B cell (primary cell): ENCODE data around the gene TLE3. TPM values are rescaled to one million over a fixed set of nuclear protein-coding genes. Genes with fewer than 3 reads are reported as not detected.

Experiments used
- ATAC-seq: fragments of 200-7000 bp; cut with Tn5 transposase; one replicate; pipeline ENCODE4 v1.10.0; 2021; ENCODE audit warnings: low read depth, mild to moderate bottlenecking, moderate number of reproducible peaks, moderate library complexity
- CTCF ChIA-PET: fragments of 350-600 bp; sonication (Branson Sonifier 250); formaldehyde crosslinking; loops from one replicate; lab custom pipeline; 2021; ENCODE audit warnings: antibody characterized with exemption, inconsistent platforms; lab: Charles Lee
- POLR2A ChIA-PET: fragments of 350-600 bp; sonication (Branson Sonifier 250); formaldehyde crosslinking; loops from one replicate; lab custom pipeline; 2021; ENCODE audit warnings: antibody characterized with exemption; lab: Charles Lee
- DNase-seq: peaks from one replicate; pipeline ENCODE4 v3.0.0; 2013
- H2AFZ ChIP-seq: 2 replicates; pipeline ENCODE4 v1.6.1; 2012; ENCODE audit warnings: mild to moderate bottlenecking, low read depth, low read length; ENCODE audit not compliant: insufficient read depth, poor library complexity, severe bottlenecking
- H3K27ac ChIP-seq, 2 donors: 1 replicate in 1 of 2; 2 replicates in 1 of 2; pipeline ENCODE4 v1.5.1; 2012 to 2013; ENCODE audit warnings: low read length in 2 of 2, mild to moderate bottlenecking in 2 of 2, moderate library complexity in 1 of 2
- H3K27me3 ChIP-seq, 4 experiments: fragments of 200-600 bp in 1 of 4; sonication (generic) in 1 of 4; replicated peaks in 1 of 4; 1 replicate in 2 of 4; 2 replicates in 2 of 4; pipeline versions ENCODE4 v1.6.1 to v1.7.0; 2013 to 2016; ENCODE audit warnings: low read length in 3 of 4, mild to moderate bottlenecking in 2 of 4, mixed read lengths in 1 of 4, moderate library complexity in 1 of 4; ENCODE audit not compliant: insufficient read depth in 4 of 4, control insufficient read depth in 3 of 4; ENCODE audit errors: control extremely low read depth in 1 of 4
- H3K36me3 ChIP-seq, 2 experiments: replicated peaks in 1 of 2; 1 replicate in 1 of 2; 2 replicates in 1 of 2; pipeline versions ENCODE4 v1.6.1 to v1.7.1; 2013; ENCODE audit warnings: low read length in 1 of 2; ENCODE audit not compliant: insufficient read depth in 2 of 2, control insufficient read depth in 1 of 2; ENCODE audit errors: control extremely low read depth in 1 of 2, extremely low read depth in 1 of 2
- H3K4me1 ChIP-seq, 2 donors: fragments of 200-600 bp in 1 of 2; sonication (generic) in 1 of 2; 1 replicate in 1 of 2; 2 replicates in 1 of 2; pipeline versions ENCODE4 v1.5.1 to v1.6.1; 2013 to 2017; ENCODE audit warnings: low read length in 2 of 2; ENCODE audit not compliant: control insufficient read depth in 2 of 2, insufficient read depth in 2 of 2
- H3K4me2 ChIP-seq: replicated peaks from 2 replicates; pipeline ENCODE3; 2012; ENCODE audit warnings: mild to moderate bottlenecking, low read depth, low read length; ENCODE audit not compliant: poor library complexity, severe bottlenecking
- H3K4me3 ChIP-seq, 5 experiments: fragments of 200-600 bp in 1 of 5; sonication (generic) in 1 of 5; 1 replicate in 3 of 5; 2 replicates in 2 of 5; pipeline versions ENCODE4 v1.5.1 to v1.7.0; 2011 to 2016; ENCODE audit warnings: low read length in 4 of 5, mild to moderate bottlenecking in 4 of 5, low read depth in 2 of 5, control low read depth in 1 of 5, moderate library complexity in 1 of 5; ENCODE audit not compliant: insufficient read depth in 1 of 5; ENCODE audit errors: control extremely low read depth in 1 of 5, extremely low read depth in 1 of 5
- H3K79me2 ChIP-seq: fragments of 200-600 bp; sonication (generic); one replicate; pipeline ENCODE4 v1.6.0; 2016; ENCODE audit warnings: low read length; ENCODE audit not compliant: control insufficient read depth, insufficient read depth
- H3K9ac ChIP-seq: fragments of 200-600 bp; sonication (generic); 2 replicates; pipeline ENCODE4 v1.6.1; 2017; ENCODE audit warnings: mild to moderate bottlenecking, low read length, moderate library complexity
- H3K9me3 ChIP-seq, 3 donors: one replicate each; pipeline versions ENCODE4 v1.6.1 to v1.7.1; 2013; ENCODE audit warnings: low read length in 2 of 3; ENCODE audit not compliant: control insufficient read depth in 2 of 3, insufficient read depth in 1 of 3; ENCODE audit errors: control extremely low read depth in 1 of 3
- H4K20me1 ChIP-seq: 2 replicates; pipeline ENCODE4 v1.6.0; 2012; ENCODE audit warnings: mild to moderate bottlenecking, low read length; ENCODE audit not compliant: insufficient read depth, control insufficient read depth, poor library complexity, severe bottlenecking
- H3K27ac Mint-ChIP-seq: one replicate; pipeline ENCODE4 v1.8.0; 2021; ENCODE audit warnings: mixed read lengths
- H3K27me3 Mint-ChIP-seq: one replicate; pipeline ENCODE4 v1.8.0; 2021; ENCODE audit warnings: mixed read lengths
- H3K4me1 Mint-ChIP-seq: one replicate; pipeline ENCODE4 v1.8.0; 2021; ENCODE audit warnings: mixed read lengths
- H3K4me3 Mint-ChIP-seq: one replicate; pipeline ENCODE4 v1.8.0; 2021; ENCODE audit warnings: mixed read lengths
- H3K9me3 Mint-ChIP-seq: one replicate; pipeline ENCODE4 v1.8.0; 2022; ENCODE audit warnings: mixed read lengths; ENCODE audit not compliant: insufficient read depth
- EZH2 ChIP-seq: IDR thresholded peaks from 2 replicates; pipeline ENCODE4 v1.6.1; 2012; ENCODE audit warnings: borderline replicate concordance, low read depth, mild to moderate bottlenecking, moderate library complexity, low read length; ENCODE audit not compliant: insufficient read depth, poor library complexity, severe bottlenecking
- WGBS: methylation state at CpG from one replicate; pipeline ENCODE4 v1.1.5; 2013; ENCODE audit warnings: missing lambda C conversion rate; ENCODE audit not compliant: insufficient coverage; 5-methylcytosine and 5-hydroxymethylcytosine counted together
- intact Hi-C: fragments of 100-400 bp; cut with micrococcal nuclease; formaldehyde crosslinking; loops from one replicate; pipeline ENCODE4 v1.10.0; 2022
- polyA plus RNA-seq: library from polyadenylated mRNA; depleted of rRNA; stranded (reverse); fragments of >200 nt; gene quantifications from 2 replicates; pipeline ENCODE4 v1.2.3, GENCODE V29; 2012
- total RNA-seq, 2 donors: library from RNA; stranded (reverse); fragments of 120-200 nt in 1 of 2; gene quantifications; 1 replicate in 1 of 2; 2 replicates in 1 of 2; pipeline versions ENCODE4 v1.2.3 to v1.2.4, GENCODE V29; 2013 to 2022
- TF ChIP-seq, protein P1 (sequence below): fragments of 200-600 bp; IDR thresholded peaks from one replicate; pipeline ENCODE4 v1.8.0; 2022; ENCODE audit warnings: antibody characterized with exemption, mild to moderate bottlenecking

Gene TLE3
- total and polyA plus RNA-seq, 2 donors (not counting 1 experiment from before 2014, with no cell fraction given), result 187 to 278 TPM

- no peak for ATAC-seq
- H3K27ac Mint-ChIP-seq, result peak overlapping the region; percentile 32
- Histone ChIP-seq H3K79me2 (no peaks in the 10 kb centered on the region), H3K4me2 (peak overlapping the region; percentile 39), H3K27me3 (peaks cover 0 to 5% (median 0%) of the 10 kb centered on the region in 4 experiments), H3K27ac (peak overlapping the region; percentile 20 to 48), H3K9me3 (no peaks in the 10 kb centered on the region), H3K4me1 (peaks cover 34 to 52% of the 10 kb centered on the region in 2 donors), H4K20me1 (no peaks in the 10 kb centered on the region), H3K9ac (no peak overlapping the region), H3K36me3 (no peaks in the 10 kb centered on the region), H3K4me3 (no peak overlapping the region), H2AFZ (no peak overlapping the region)
- no peak for DNase-seq
- H3K4me3 Mint-ChIP-seq, result no peak overlapping the region
- intact Hi-C loops, result loop anchor here (1.0 kb wide), 2 partner anchors 12 to 45 kb away; no protein-coding TSS in a partner anchor
- H3K9me3 Mint-ChIP-seq, result no peaks in the 10 kb centered on the region
- WGBS, result 90% methylated on average over 7 of the region's 16 CpGs
- POLR2A ChIA-PET, result interaction anchor here (0.7 to 2.7 kb wide), 4 partner anchors 10 to 66 kb away, joined by 4 to 15 read pairs (median 6); no protein-coding TSS in a partner anchor
- peaks cover 44% of the 10 kb centered on the region for H3K4me1 Mint-ChIP-seq
- H3K27me3 Mint-ChIP-seq, result peaks cover 3% of the 10 kb centered on the region
- CTCF ChIA-PET, result interaction anchor here (0.8 to 1.7 kb wide), 5 partner anchors 11 to 74 kb away, joined by 3 to 10 read pairs (median 5); partner anchors contain the start of gene TLE3
- TF ChIP-seq, protein P1, sequence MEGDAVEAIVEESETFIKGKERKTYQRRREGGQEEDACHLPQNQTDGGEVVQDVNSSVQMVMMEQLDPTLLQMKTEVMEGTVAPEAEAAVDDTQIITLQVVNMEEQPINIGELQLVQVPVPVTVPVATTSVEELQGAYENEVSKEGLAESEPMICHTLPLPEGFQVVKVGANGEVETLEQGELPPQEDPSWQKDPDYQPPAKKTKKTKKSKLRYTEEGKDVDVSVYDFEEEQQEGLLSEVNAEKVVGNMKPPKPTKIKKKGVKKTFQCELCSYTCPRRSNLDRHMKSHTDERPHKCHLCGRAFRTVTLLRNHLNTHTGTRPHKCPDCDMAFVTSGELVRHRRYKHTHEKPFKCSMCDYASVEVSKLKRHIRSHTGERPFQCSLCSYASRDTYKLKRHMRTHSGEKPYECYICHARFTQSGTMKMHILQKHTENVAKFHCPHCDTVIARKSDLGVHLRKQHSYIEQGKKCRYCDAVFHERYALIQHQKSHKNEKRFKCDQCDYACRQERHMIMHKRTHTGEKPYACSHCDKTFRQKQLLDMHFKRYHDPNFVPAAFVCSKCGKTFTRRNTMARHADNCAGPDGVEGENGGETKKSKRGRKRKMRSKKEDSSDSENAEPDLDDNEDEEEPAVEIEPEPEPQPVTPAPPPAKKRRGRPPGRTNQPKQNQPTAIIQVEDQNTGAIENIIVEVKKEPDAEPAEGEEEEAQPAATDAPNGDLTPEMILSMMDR, result no peak
- no peak for TF ChIP-seq EZH2
Observed at GRCh38 chr15:70023769-70024491, 73.8 kb downstream of the TLE3 start.
